Measurements from ENCODE around the gene LRRC4. TPM values are rescaled to one million over a fixed set of nuclear protein-coding genes. Genes with fewer than 3 reads are reported as not detected.

LRRC4 gene
- total and polyA plus RNA-seq, 4 experiments from 2014 or later = not detected

DNA sequence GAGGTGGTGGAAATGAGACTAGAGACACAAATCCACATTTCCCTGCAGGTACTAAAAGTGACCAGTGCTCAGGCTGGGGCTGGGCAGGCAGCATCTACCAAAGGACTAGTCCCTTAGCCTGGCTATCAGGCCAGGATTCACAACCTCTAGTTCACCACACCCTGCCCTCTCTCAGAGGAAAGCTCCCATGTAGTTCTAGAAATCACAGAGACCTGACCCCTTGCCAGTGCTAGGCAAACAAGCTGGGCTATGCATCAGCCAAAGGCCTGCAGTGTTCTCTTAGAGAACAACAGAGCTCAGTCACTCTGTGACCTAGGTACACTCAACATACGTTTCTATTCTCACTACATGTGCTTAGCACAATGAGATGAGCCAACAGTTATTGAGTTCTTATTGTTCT is 26.7 kb upstream of the LRRC4 start:
- ChIA-PET POLR2A (ENCODE audit: partially characterized antibody) (interaction anchor here (0.6 to 1.6 kb wide), 2 partner anchors 78 to 481 kb away, joined by 3 read pairs; no protein-coding TSS in a partner anchor), CTCF (ENCODE audit: partially characterized antibody) (interaction anchor here (1.1 to 1.7 kb wide), 2 partner anchors 349 to 350 kb away, joined by 4 read pairs; no protein-coding TSS in a partner anchor)
- no peak for DNase-seq
- H3K4me1 Mint-ChIP-seq = peaks cover 40 to 64% (median 51%) of the 10 kb centered on the region in 4 donors
- H3K27me3 Mint-ChIP-seq = no peaks in the 10 kb centered on the region
- H3K9me3 Mint-ChIP-seq = no peaks in the 10 kb centered on the region
- Histone ChIP-seq H3K36me3 (ENCODE audit: insufficient read depth, low read length) (no peaks in the 10 kb centered on the region), H3K27me3 (ENCODE audit: insufficient read depth, low read length) (no peaks in the 10 kb centered on the region), H3K4me1 (ENCODE audit: insufficient read depth, low read length) (peaks cover 39% of the 10 kb centered on the region), H3K9me3 (ENCODE audit: control insufficient read depth in 1 of 2, low read length in 2 of 2) (no peaks in the 10 kb centered on the region), H3K27ac (ENCODE audit: low read depth, low read length) (no peak overlapping the region), H3K4me3 (ENCODE audit: low read length in 2 of 2) (no peak overlapping the region)
- intact Hi-C loops (cut with micrococcal nuclease) = no loop called here
- H3K27ac Mint-ChIP-seq = peak overlapping the region in 4 of 7 donors; percentile 44 to 91 (median 52)
- H3K4me3 Mint-ChIP-seq = no peak overlapping the region
- peaks cover 0 to 4% of the 10 kb centered on the region in 2 donors for H3K36me3 Mint-ChIP-seq

DNA sequence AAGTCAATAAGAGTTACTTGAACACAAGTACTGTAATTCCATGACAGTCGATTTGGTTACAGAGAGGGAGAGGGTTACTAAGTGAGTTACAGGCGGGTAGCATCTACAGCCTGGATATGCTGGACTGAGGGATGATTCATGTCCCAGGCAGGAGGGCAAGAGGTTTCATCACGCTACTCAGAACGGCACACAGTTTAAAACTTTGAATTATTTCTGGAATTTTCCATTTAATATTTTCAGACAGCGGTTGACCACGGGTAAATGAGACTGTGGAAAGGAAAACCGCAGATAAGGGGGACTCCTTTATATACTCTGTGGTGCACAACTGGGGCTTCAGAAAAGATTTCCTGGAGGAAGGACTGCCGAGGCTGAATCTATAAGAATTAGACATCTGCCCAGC is 25.7 kb upstream of the LRRC4 start:
- CTCF ChIA-PET (ENCODE audit: partially characterized antibody) = no interaction called here
- intact Hi-C loops (cut with micrococcal nuclease) = no loop called here

DNA sequence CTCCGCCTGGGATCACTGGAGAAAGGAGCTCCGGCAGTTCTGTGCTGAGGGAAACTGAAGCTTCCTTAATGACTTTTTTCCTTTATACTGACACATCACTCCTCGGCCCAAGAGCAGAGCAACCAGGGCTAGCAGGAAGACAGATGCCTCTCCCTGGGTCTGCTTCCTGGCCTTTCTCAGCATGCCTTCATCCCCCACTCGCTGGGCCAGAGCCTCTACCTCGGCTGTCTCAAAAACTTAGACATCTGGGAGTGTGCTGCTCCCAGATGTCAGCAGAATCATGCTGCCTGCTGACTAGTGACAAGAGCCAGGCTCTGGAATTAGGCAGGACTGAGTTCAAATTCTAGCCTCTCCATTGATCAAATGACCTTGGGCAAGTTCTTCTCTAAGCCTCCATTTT is 24.4 kb upstream of the LRRC4 start:
- Histone ChIP-seq H3K9me3 (ENCODE audit: control insufficient read depth in 1 of 2, low read length in 2 of 2) (no peaks in the 10 kb centered on the region), H3K36me3 (ENCODE audit: insufficient read depth, low read length) (no peaks in the 10 kb centered on the region), H3K4me3 (ENCODE audit: low read length in 2 of 2) (no peak overlapping the region), H3K27ac (ENCODE audit: low read depth, low read length) (no peak overlapping the region), H3K4me1 (ENCODE audit: insufficient read depth, low read length) (peaks cover 55% of the 10 kb centered on the region), H3K27me3 (ENCODE audit: insufficient read depth, low read length) (no peaks in the 10 kb centered on the region)
- Mint-ChIP-seq H3K4me1 (peaks cover 54 to 82% (median 68%) of the 10 kb centered on the region in 4 donors), H3K27ac (peak overlapping the region in 3 of 7 donors; percentile 4 to 79 (median 56)), H3K4me3 (no peak overlapping the region), H3K36me3 (peaks cover 0 to 4% of the 10 kb centered on the region in 2 donors), H3K27me3 (no peaks in the 10 kb centered on the region), H3K9me3 (no peaks in the 10 kb centered on the region)
- ChIA-PET POLR2A (ENCODE audit: partially characterized antibody) (no interaction called here), CTCF (ENCODE audit: partially characterized antibody) (no interaction called here)
- intact Hi-C loops (cut with micrococcal nuclease) = no loop called here
- DNase-seq = no peak

More for the DNA sequence above, 25.7 kb upstream of the LRRC4 start:
- Mint-ChIP-seq H3K4me1 (peaks cover 48 to 74% (median 59%) of the 10 kb centered on the region in 4 donors), H3K9me3 (no peaks in the 10 kb centered on the region), H3K4me3 (no peak overlapping the region), H3K36me3 (peaks cover 0 to 4% of the 10 kb centered on the region in 2 donors), H3K27me3 (no peaks in the 10 kb centered on the region), H3K27ac (peak overlapping the region in 3 of 7 donors; percentile 52 to 56 (median 55))
- Histone ChIP-seq H3K27ac (ENCODE audit: low read depth, low read length) (no peak overlapping the region), H3K4me1 (ENCODE audit: insufficient read depth, low read length) (peaks cover 50% of the 10 kb centered on the region), H3K27me3 (ENCODE audit: insufficient read depth, low read length) (no peaks in the 10 kb centered on the region), H3K4me3 (ENCODE audit: low read length in 2 of 2) (no peak overlapping the region), H3K9me3 (ENCODE audit: control insufficient read depth in 1 of 2, low read length in 2 of 2) (no peaks in the 10 kb centered on the region), H3K36me3 (ENCODE audit: insufficient read depth, low read length) (no peaks in the 10 kb centered on the region)
- no peak for DNase-seq
- POLR2A ChIA-PET (ENCODE audit: partially characterized antibody) = no interaction called here

DNA sequence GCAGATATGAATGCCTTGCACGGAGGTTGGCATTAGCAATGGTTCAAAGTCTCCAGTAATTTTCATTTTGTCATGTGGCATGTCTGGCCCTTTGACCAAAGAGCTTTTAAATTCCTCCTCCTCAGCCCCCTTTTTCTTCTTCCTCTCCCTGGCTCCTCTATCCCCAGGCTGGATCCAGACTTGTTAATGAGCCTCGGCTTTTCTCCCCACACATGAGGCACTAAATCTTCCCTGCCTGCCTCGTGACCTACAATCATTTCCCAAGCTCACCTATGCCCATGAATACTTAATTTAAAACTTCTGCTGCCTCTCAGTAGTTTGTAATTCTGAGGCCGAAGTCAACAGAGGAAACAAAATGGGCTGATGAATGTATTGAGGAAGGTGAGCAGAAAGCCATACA is 23.3 kb upstream of the LRRC4 start:
- peaks cover 45 to 78% (median 64%) of the 10 kb centered on the region in 4 donors for H3K4me1 Mint-ChIP-seq
- Histone ChIP-seq H3K27me3 (ENCODE audit: insufficient read depth, low read length) (no peaks in the 10 kb centered on the region), H3K9me3 (ENCODE audit: control insufficient read depth in 1 of 2, low read length in 2 of 2) (no peaks in the 10 kb centered on the region), H3K4me3 (ENCODE audit: low read length in 2 of 2) (no peak overlapping the region), H3K4me1 (ENCODE audit: insufficient read depth, low read length) (peaks cover 44% of the 10 kb centered on the region), H3K36me3 (ENCODE audit: insufficient read depth, low read length) (no peaks in the 10 kb centered on the region), H3K27ac (ENCODE audit: low read depth, low read length) (no peak overlapping the region)
- H3K9me3 Mint-ChIP-seq = no peaks in the 10 kb centered on the region
- peaks cover 0 to 4% of the 10 kb centered on the region in 2 donors for H3K36me3 Mint-ChIP-seq
- intact Hi-C loops (cut with micrococcal nuclease) = no loop called here
- H3K27ac Mint-ChIP-seq = peak overlapping the region in 4 of 7 donors; percentile 8 to 25 (median 22)
- no peaks in the 10 kb centered on the region for H3K27me3 Mint-ChIP-seq
- POLR2A ChIA-PET (ENCODE audit: partially characterized antibody) = no interaction called here
- no peak overlapping the region for H3K4me3 Mint-ChIP-seq
- DNase-seq = no peak
- CTCF ChIA-PET (ENCODE audit: partially characterized antibody) = no interaction called here

DNA sequence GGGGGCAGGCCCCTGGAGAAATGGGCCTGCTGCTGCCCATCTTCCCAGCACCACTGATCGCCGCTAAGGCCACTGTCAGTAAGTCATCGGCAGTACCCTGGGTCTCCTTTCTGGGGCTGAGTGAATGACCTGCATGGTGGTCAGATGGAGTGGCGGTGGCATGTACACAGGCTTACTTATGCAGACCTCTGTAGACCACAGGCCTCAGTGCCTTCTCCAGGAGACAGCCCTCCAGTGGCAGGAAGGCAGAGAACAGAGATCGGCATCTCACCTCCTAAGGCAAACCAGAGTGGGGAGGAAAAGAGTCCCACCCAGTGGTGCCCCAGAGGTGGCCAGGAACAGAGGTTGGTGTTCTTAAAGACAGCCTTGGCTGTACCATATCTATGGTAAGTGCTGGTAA is 22.8 kb upstream of the LRRC4 start:
- H3K36me3 ChIP-seq (ENCODE audit: insufficient read depth, low read length) = no peaks in the 10 kb centered on the region
- ChIA-PET POLR2A (ENCODE audit: partially characterized antibody) (no interaction called here), CTCF (ENCODE audit: partially characterized antibody) (no interaction called here)
- H3K27ac Mint-ChIP-seq = peak overlapping the region in 2 of 7 donors; percentile 8 to 27
- peaks cover 40 to 75% (median 62%) of the 10 kb centered on the region in 4 donors for H3K4me1 Mint-ChIP-seq
- H3K27ac ChIP-seq (ENCODE audit: low read depth, low read length) = no peak overlapping the region
- H3K4me3 Mint-ChIP-seq = no peak overlapping the region
- H3K9me3 ChIP-seq (ENCODE audit: control insufficient read depth in 1 of 2, low read length in 2 of 2) = no peaks in the 10 kb centered on the region
- DNase-seq = no peak
- no peaks in the 10 kb centered on the region for H3K9me3 Mint-ChIP-seq
- no peaks in the 10 kb centered on the region for H3K27me3 ChIP-seq (ENCODE audit: insufficient read depth, low read length)
- H3K27me3 Mint-ChIP-seq = no peaks in the 10 kb centered on the region
- intact Hi-C loops (cut with micrococcal nuclease) = no loop called here
- no peak overlapping the region for H3K4me3 ChIP-seq (ENCODE audit: low read length in 2 of 2)
- peaks cover 39% of the 10 kb centered on the region for H3K4me1 ChIP-seq (ENCODE audit: insufficient read depth, low read length)
- H3K36me3 Mint-ChIP-seq = peaks cover 0 to 4% of the 10 kb centered on the region in 2 donors

- no peaks in the 10 kb centered on the region for H3K27me3 ChIP-seq (ENCODE audit: insufficient read depth, low read length)
- no peak overlapping the region for H3K4me3 ChIP-seq (ENCODE audit: low read length in 2 of 2)
- intact Hi-C loops (cut with micrococcal nuclease) = no loop called here
- H3K36me3 Mint-ChIP-seq = peaks cover 0 to 4% of the 10 kb centered on the region in 2 donors
- H3K27ac Mint-ChIP-seq = peak overlapping the region in 6 of 7 donors; percentile 6 to 80 (median 48)
- no peak overlapping the region for H3K27ac ChIP-seq (ENCODE audit: low read depth, low read length)
- peaks cover 29% of the 10 kb centered on the region for H3K4me1 ChIP-seq (ENCODE audit: insufficient read depth, low read length)
- no peaks in the 10 kb centered on the region for H3K27me3 Mint-ChIP-seq
- H3K36me3 ChIP-seq (ENCODE audit: insufficient read depth, low read length) = no peaks in the 10 kb centered on the region
- no peaks in the 10 kb centered on the region for H3K9me3 ChIP-seq (ENCODE audit: control insufficient read depth in 1 of 2, low read length in 2 of 2)
- no peaks in the 10 kb centered on the region for H3K9me3 Mint-ChIP-seq
- POLR2A ChIA-PET (ENCODE audit: partially characterized antibody) = interaction anchor here (1.5 kb wide), 1 partner anchor 10 kb away, joined by 3 read pairs; no protein-coding TSS in a partner anchor
- no peak overlapping the region for H3K4me3 Mint-ChIP-seq
- H3K4me1 Mint-ChIP-seq = peaks cover 31 to 66% (median 56%) of the 10 kb centered on the region in 4 donors
- DNase-seq = peak in 1 of 5 donors; percentile 19
- CTCF ChIA-PET (ENCODE audit: partially characterized antibody) = no interaction called here
Measured at GRCh38 chr7:128053023-128053422, 21.8 kb upstream of the LRRC4 start.

DNA sequence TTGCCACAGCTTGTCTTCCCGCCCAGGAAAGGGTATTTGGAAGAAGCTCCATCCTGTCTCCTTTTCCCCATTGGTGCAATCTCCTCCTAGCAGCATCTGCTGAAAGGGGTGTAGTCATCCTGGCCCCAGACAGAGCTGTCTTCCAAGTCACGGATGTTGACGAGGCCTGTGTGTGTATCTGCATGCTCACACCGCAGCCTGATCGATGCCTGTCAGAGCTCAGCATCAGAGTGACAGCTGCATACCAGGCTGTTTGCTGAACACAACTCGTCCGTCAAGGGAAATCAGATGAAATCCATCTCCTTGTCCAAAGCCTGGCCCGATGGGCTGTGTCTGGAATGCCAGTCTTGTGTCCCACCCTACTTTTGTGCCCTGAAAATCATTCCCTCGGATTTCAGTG is 21.2 kb upstream of the LRRC4 start:
- no peaks in the 10 kb centered on the region for H3K9me3 ChIP-seq (ENCODE audit: control insufficient read depth in 1 of 2, low read length in 2 of 2)
- no peaks in the 10 kb centered on the region for H3K36me3 ChIP-seq (ENCODE audit: insufficient read depth, low read length)
- no peaks in the 10 kb centered on the region for H3K27me3 ChIP-seq (ENCODE audit: insufficient read depth, low read length)
- intact Hi-C loops (cut with micrococcal nuclease) = no loop called here
- no peak for DNase-seq
- Mint-ChIP-seq H3K36me3 (peaks cover 0 to 4% of the 10 kb centered on the region in 2 donors), H3K27ac (peak overlapping the region in 3 of 7 donors; percentile 36 to 71 (median 59)), H3K4me3 (no peak overlapping the region), H3K9me3 (no peaks in the 10 kb centered on the region), H3K4me1 (peaks cover 27 to 59% (median 50%) of the 10 kb centered on the region in 4 donors), H3K27me3 (no peaks in the 10 kb centered on the region)
- no peak overlapping the region for H3K4me3 ChIP-seq (ENCODE audit: low read length in 2 of 2)
- ChIA-PET POLR2A (ENCODE audit: partially characterized antibody) (interaction anchor here (1.2 to 1.5 kb wide), 2 partner anchors 9 to 57 kb away, joined by 3 to 5 read pairs; no protein-coding TSS in a partner anchor), CTCF (ENCODE audit: partially characterized antibody) (no interaction called here)
- peaks cover 23% of the 10 kb centered on the region for H3K4me1 ChIP-seq (ENCODE audit: insufficient read depth, low read length)
- no peak overlapping the region for H3K27ac ChIP-seq (ENCODE audit: low read depth, low read length)
